NCI-H446 (cell line): ENCODE measurements around the gene C10orf53.
"Not testable (repeated sequence)": the region's sequence is repeated elsewhere in the genome, so short reads cannot be mapped to it uniquely, and the experiment has no call there.

Experiments
- DNase-seq, 2 experiments: peaks; one replicate each; lab custom pipeline; 2025; lab: John Stamatoyannopoulos, UW

The C10orf53 gene

DNA sequence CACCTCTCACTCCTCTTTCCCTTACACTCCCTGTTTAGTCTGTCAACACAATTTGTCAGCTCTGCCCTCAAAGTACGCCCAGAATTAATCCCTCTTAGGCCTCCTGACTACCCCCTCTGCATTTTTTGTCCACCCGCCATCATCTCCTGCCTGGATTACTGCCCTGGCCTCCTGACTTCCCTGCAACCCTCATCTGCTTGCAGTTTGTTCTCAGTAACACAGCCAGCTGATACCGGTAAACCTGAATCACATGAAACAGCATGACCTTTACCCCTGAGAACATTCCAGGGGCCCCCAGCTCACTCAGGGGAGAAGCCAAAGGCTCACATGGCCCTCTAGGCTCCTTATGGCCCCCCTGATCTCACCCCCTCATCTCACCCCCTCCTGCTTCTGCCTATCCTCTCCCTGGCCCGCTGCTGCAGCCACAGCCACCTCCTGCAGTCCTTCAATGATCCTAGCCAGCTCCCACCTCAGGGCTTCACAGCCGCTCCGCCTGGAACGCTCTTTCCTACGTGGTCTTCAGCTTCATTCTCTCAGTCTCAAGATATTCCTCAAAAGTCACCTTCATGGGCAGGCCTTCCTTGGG is 8.9 kb downstream of the C10orf53 start:
- no peak for DNase-seq

DNA sequence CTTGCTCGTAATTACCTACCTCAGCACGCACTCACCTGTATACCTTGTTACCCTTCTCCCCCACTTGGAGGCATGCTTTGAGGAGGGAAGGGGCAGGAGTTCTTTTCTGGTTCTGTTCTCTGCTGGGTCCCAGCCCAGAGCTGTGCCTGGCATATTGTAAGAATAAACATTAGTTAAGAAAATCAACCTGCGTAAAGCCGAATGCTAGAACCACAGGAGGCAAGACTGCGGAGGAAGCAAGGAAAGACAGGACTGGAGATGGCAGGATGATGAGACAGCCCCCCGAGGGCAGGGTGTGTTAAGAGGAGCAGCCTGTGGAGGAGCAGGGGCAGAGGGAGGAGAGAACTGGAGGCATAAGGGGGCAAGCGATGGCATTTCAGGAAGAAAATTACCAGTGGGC is 9.5 kb downstream of the C10orf53 start:
- DNase-seq = no peak

DNA sequence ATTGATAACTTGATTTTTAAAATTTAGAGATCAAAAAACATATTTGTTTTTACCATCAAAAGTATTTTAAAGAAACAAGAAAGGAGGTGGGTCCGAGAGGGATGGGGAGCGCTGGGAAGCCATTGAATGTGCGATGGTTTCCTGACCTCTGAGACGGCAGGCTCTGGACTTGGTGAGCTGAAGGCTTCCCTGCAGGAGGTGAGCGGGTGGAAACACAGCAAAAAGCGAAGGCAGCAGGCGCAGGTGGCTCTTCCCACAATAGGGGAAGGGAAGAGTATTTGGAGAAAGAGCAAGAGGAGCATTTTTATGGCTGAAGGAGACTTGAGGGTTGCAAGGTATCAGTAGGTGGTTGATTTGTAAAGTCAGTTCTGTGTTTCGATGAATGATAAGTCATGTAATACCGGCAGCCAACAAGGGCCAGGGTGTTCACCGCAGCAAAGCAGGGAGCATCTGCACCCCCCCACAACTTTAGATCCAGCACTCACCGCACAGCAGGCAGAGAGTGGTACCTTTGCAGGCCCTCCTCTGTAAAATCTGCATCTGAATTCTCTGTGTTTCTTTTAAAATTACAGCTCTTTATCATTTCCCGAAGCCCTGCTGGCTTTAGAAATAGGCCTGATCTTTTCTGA is 10.5 kb downstream of the C10orf53 start:
- no peak for DNase-seq

DNA sequence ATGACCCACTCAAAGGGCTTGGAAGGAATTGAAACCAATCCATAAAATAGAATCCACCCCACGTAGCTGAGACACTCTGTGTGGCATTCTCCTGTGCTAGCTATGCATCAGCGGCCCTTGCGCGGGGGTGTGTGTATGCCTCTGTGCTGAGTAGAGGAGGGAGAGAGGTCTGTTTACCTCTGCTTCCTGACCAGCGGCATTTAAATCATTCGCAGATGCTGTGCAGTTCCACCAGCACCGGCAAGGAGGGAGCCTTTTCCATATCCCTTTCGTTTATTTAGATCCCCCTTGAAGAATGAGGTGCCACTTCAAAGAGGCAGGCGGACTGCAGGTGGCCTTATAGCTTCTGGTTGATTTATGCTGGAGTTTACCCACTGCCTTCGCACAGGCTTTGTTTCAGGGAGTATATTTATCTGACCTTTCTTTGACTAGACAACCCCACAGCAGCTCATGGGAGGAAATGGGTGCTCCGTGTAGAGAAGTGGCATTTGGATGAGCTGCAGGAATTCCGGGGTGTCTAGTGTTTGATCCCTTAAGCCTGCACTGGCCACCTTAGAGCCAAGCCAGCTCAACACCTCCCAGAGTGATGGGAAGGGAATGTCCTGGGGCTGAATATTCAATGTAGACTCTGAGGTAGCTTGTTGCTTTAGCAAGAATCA is 11.4 kb downstream of the C10orf53 start:
- DNase-seq = no peak

DNA sequence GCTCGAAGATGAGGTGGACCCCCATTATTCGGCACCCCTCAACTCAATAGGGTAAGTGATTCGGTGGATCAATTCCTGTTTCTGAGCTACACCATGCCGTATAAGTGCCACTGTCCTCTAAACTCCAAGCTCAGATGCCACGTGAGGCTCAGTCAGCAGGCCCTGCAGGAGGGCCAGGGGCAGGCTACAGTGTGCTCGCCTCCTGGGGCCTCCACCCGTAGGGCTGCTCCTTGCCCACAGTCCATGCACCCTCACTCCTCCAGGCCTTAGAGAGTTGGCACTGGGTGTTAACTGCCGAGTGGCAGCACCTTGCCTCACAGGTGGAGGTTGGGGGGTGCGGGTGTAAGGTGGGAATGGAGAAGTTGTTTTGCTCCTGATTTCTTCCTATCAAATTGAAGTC is 12.1 kb downstream of the C10orf53 start:
- DNase-seq = no peak

DNA sequence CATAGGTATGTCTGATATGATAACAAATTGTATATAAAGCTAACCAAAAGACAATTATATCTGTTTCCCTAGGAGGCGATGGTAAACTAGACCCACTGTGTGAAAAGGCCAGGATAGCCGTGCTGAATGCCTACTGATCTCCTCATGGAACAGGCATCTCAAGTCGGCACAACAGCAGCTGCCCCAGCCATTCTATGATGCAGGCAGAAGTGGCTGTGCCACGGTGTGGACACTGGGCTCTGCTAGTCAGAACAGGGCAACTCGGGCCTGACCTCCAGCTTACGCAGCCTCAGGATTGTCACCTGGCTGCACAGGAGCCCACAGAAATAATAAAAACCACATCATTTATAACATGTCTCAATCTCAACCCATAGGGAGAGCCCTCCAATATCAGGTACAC is 15.0 kb downstream of the C10orf53 start:
- DNase-seq = no peak

DNA sequence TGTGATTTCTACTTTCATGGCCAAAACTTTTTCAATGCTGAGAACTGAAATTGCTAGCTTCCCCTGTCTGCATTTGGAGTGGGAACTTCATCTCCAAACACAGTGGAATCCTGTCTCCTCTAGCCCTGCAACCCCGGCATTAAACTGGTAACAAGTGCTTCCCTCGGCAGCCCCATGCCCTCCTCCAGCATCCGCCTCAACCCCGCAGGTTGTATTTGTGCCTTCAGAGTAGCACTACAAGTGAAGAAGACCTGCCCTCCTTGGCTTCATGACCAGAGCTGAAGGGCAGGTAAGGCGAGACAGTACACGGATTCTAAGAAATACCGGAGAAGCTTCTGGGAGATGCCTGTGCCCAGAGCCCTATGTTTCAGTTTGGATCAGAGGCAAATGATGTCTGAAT is 16.9 kb downstream of the C10orf53 start:
- no peak for DNase-seq

DNA sequence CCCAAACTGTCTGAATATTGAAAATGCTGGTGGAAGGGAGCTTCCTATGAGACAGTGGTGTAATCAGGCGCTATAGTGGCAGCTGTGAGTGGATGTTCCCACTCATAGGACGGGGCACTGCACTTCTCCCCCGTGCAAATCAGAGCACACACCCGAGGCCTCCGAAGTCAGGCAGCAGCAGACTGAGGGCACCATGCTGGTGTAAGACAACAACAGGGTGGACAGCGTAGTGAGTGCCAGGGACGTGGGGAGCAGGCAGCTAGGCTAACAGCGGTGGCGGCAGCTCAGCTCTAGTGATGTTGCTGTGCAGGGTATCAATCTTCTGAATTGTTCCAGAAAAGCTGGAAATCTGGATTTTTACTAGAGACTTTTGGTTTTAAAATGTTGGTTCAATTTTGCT is 19.2 kb downstream of the C10orf53 start:
- DNase-seq = no peak

DNA sequence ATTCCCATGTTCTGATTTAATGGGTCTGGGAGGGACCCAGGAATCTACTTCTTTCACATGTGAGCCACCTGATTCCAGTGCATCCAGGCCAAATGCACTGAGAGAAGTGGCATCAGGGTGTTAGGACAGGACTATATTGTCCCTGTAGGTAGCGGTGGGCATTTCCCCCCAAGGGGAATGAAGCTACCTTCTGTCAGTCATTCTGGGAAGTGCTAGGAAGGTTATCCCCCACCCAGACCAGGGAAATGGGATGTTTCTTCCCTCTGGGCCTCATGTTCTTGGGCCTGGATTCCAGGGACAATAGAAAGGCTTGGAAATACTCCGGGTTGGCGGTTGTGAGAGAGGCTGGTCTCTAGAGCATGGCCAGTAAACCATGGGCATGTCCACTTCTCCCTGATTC is 20.8 kb downstream of the C10orf53 start:
- DNase-seq = no peak

DNA sequence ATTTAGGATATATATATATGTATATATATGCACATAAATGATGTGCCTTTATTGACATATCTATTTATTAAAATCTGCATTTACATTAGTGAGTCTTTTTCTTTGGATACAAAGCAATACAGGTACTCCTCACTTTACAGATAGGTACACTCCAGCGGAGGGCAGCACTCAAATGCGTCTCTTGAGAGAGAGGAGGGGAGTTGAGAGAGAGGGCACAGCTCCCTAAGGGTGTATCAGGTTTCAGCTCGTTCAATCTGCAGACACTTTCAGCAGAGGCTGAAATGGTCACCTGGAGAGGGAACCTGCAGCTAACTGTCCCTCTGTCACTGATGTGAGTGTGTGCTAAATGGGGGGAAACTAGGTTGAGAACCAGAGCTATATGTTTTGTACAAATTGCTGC is 21.5 kb downstream of the C10orf53 start:
- no peak for DNase-seq

DNA sequence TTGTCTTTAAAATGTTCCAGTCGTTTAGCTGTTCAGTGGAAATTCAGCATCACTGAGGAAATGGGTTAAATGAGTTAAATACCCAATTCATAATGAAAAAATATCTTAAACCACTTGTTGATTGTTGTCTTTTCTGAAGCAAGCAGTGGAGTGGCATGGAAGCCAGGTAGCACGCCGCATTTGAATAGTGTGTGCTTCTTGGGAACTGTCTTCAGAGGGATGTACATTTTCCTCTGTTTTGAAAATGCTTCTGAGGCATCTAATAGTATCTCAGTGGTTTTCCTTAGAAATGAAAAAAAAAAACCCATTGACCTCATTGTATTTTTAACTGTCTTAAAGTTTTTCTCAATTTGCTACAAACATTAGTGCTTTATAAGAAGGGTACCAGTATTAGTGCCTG is 28.1 kb downstream of the C10orf53 start:
- DNase-seq = no peak

DNA sequence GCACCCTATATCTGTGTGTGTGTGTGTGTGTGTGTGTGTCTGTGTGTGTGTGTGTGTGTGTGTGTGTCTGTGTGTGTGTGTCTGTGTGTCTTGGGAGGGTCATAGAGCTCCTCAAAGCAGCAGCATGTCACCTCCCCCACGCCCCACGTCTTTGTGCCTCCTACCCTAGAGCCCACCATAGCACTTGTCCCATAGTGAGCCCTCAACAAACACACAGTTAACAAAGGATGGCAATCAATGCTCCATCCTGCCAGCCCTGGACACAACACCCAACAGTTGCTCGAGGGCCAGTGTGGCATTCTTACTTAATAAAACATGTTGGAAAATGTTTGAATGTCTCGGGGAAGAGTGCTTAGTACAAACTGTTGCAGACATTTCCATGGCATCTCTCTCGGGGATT is 30.5 kb downstream of the C10orf53 start:
- DNase-seq = no peak

DNA sequence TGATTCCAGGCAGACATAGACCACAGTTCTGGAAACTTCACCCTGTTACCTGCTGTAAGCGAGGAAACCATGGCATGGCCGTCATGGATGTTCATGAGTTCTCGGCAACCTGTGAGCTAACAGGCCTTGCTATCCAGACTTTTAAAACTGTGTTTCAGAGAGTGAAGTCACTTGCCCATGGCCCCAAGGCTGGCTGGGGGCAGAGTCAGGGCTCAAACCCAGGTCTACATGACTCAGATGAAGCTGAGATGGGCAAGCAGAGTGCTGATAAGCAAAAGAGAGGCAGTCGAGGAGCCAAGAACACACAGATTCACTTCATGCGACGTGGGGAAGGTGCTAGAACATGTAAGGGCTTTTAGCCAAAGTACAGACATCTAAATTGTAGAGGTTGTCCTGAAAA is 31.5 kb downstream of the C10orf53 start:
- no peak for DNase-seq

DNA sequence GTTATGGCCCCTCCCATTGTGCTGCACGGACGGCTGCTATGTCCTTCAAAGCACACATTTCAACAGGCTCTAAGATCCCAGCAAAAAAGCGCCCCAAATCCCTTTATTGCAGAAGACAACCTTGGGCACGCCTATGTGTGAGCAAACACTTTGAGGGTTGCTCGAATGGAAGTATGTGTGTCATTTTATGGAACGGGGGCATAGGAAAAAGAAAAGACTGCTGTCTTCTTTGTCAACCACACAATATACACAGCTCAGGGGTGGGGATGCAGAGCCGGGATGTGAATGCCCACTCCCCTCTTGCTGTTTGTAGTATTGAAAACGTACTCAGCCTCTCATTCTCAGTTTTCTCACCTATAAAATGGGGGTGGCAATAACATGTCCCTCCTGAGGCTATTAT is 32.0 kb downstream of the C10orf53 start:
- DNase-seq = no peak

DNA sequence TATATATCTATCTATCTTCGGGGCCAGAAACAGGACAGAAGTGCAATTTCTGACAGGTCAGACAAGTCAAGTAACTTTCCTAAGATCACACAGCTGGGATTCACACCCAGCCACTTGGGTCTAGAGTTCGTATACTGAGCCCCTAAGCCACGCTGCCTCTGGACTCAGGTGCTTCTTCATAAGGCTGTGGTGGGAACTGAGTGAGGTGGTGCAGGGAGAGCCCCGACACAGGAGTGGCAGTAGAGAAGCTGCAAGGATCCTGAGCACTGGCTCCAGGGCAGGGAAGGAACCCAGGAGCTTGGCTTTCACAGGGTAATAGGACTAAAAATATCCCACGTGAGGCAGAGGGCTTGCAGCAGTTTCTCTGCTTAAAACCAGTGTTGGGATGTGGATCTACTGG is 33.8 kb downstream of the C10orf53 start:
- DNase-seq = no peak

DNA sequence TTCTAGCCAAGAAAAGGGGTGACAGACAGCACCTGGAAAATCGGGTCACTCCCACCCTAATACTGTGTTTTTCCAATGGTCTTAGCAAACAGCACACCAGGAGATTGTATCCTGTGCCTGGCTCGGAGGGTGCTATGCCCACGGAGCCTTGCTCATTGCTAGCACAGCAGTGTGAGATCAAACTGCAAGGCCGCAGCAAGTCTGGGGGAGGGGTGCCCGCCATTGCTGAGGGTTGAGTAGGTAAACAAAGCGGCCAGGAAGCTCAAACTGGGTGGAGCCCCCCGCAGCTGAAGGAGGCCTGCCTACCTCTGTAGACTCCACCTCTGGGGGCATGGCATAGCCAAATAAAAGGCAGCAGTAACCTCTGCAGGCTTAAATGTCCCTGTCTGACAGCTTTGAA is 35.7 kb downstream of the C10orf53 start:
- not testable (repeated sequence) for DNase-seq

DNA sequence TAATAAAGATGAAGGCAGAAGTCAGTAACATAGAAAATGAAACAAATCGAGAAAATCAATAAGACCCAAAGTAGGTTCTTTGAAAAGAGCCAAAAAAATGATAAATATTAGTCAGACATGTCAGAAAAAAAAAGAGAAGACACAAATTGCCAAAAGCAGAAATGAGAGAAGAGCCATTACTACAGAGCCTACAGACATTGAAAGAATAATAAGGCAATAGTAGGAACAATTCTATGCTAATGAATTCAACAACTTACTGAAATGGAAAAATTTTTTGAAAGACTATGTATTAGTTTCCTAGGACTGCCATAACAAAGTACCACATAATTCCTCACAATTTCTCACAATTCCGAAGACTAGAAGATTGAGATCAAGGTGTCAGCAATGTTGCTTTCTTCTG is 47.1 kb downstream of the C10orf53 start:
- no peak for DNase-seq

DNA sequence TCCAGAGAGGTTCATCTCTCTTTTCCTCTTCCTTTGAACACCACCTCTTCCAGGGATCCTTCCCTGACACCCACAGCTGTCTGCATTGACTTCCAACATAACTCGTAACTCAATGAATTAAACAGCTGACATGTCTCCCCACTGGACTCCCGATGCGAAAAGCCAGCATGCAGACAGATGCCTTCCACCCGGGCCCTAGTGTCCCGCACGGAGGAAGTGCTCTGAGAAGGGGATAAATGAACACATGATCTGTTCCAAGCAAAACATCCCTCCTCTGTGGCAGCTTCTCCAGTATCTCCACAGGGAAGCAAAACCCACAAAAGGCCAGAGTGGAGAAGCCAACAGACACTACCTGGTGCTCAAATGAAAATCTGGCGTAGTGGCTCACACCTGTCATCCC is 54.4 kb downstream of the C10orf53 start:
- DNase-seq = no peak

DNA sequence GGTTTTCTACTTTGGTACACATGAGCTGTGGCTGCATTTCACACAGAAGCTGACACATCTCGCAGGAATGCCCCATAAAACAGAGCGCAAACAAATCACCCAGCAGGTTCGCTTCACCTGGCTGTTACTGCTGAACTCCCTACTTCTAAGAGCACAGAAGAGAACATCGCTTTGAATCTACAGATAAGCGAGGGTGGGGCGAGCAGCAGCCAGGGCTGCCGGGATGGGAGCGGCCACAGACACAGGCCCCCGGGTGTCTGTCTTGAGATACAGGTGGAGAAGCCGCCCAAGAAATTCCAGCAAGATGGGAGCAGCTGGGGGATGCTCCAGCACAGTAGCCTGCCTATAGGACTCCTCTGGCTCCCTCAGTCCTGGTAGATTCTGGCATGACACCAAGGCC is 55.2 kb downstream of the C10orf53 start:
- DNase-seq = no peak

DNA sequence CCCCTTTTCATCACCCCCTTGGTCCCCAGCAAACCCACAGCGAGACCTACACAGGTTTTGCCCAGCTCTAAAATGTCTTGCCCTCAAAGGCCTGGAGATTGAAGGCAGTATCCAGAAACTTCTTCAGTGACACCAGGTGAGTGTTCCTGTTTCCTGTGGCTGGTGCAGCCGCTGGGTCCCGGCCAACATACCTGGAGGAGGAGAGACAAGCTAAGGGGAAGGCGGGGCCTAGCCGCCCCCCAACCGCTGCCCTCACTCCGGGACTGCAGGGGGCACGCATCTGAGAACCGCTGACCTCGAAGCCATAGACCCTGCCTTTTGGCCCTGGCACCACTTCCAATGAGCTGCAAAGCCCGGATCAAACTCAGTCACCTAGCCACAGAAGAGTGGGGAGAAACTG is 55.7 kb downstream of the C10orf53 start:
- no peak for DNase-seq

DNA sequence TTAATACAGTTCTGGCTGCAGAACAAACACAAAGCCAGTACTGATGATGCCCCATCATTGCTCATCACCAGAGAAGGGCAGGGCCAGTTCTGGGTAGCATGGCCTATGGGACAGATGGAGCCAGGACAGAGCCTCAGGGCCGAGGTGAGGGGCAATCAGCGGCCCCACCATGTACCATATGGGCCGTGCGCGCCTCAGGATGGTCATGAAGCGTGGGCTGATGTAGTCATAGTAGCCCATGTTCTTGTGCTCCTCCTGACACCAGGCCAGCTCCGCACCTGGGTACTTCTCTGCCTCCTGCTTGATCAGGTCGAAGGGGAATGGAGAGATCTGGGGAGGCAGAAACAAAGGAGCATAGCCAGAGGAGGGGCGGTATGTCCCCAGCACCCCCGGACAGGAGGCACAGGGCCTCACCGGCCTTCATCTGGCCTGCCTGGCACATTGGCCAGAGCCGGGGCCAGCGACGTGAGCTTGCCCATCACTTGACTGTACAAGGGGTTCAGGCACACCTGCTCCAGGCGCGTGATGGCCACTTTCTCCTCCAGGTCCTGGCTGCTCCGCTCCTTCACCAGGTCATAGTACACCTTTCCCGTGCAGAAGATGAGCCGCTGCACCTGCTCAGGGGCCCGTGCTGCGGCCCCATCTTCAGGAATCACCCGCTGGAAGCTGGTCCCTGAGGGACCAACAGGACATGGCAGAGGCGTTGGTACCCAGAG is 56.6 kb downstream of the C10orf53 start:
- DNase-seq = no peak

DNA sequence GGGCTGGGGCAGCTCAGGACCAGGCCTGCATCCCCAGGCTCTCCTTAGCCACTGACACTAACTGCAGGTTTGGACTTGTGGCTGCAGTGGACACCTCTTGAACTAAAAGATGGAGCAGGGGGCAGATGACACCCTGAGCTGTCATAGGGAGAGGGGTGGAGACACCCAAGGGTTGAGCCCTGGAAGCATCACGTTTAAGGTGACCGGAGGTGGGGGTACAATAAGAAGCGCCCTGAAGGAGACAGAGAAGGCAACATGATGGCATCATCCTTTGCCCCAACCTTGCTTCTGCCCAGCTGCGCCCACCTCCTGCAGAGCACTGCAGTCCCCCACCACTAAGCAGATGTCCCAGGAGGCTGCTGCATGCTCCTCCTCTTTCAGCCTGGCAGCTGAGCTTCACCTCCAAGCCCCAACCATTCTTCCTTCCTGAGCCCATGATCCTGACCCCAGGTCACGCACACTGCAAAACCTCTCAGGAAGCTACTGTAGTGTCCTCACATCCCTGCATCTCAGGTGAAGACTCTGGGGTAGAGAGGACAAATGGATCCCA is 57.2 kb downstream of the C10orf53 start:
- DNase-seq = no peak
